ENCODE results near the gene ITGA3.
"Not testable (repeated sequence)": the region's sequence is repeated elsewhere in the genome, so short reads cannot be mapped to it uniquely, and the experiment has no call there.

Gene ITGA3

DNA sequence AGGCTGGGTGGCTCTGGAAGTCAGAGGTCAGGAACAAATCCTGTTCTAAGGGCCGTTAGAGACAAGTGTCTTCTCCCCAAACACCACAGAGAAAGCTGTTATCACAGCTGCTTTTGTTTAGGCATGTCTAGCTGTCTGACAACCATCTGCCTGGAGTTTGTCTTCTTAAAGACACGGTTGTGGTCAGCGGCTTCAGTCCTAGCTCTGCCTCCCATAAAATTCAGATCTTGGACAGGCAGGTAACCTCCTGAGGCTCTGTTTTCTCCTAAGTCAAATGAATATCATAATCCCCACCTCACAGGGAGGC lies 2.3 kb upstream of the ITGA3 start:
- DNase-seq: no peak

DNA sequence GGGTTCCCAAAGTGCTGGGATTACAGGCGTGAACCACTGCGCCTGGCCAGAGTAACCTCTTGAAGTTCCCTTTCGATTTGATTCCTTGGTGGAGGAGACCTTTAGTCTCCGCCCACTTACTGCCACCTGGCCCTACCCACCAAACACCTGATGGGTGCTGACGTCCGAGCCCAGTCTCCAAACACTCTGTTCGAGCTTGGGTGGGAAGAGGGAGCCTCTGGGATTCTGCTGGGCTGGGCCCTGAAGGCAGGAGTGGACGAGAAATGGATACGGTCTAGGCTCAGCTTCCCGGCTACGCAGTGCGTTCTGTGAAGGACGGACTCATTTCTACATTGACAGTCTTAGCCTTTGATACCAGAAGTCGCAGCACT lies 870 bp upstream of the ITGA3 start:
- no peak for DNase-seq

- no peak for DNase-seq
These were observed 479 bp downstream of the ITGA3 start for GRCh38 chr17:50056217-50056960.

DNA sequence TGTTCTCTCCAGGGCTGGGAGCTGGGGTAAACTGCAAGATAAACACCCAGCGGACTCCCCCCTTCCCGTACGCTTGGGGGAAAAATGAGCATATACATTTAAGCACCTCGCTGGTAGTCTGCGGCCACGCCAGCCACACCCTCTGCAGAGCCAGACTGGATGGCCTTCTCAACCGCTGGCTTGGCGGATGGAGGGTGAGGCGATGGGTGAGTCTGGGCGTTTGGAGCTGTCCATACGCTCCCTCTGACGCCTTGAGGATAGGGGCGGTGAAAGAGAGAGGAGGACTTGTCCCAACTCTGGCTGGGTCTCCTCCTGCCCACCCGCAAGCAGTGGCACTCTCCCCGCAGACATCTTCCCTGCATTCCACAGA lies 1.0 kb downstream of the ITGA3 start:
- DNase-seq: no peak

- DNase-seq: no peak
These were observed 1.6 kb downstream of the ITGA3 start for GRCh38 chr17:50057521-50057991.

DNA sequence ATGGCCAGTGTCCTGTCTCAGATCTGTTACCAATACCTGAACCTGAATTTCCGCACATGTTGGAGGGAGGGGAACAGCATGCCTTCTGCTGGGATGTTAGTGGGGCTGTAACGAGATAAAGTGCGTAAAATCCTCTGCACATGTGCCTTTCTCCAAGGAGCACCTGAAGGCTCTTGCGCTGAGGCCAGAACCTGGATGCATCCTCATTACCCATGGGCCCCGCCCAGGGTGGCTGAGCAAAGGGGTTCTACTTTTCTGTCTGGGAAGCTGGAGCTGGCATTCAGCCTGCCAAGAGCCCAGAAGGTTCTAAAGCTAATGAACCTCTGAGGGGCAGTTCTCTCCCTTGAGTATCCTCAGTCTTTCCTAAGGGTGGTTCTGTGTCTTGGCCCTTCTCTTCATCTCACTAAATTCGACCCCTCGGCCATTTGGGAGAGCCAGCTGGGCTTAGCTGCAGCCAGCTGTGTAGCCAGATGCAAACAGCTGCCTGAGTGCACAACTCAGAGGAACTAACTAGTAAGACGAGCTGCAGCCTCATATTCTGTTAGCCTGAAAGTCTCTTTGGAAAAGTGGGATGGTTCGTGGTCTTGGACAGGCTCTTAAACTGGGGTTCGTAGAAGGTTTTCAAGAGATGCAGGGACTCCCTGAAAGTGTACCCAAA lies 2.5 kb downstream of the ITGA3 start:
- DNase-seq: no peak

- no peak for DNase-seq
These were observed 3.3 kb downstream of the ITGA3 start for GRCh38 chr17:50059256-50059655.

- DNase-seq: no peak
These were observed 3.9 kb downstream of the ITGA3 start for GRCh38 chr17:50059759-50060273.

DNA sequence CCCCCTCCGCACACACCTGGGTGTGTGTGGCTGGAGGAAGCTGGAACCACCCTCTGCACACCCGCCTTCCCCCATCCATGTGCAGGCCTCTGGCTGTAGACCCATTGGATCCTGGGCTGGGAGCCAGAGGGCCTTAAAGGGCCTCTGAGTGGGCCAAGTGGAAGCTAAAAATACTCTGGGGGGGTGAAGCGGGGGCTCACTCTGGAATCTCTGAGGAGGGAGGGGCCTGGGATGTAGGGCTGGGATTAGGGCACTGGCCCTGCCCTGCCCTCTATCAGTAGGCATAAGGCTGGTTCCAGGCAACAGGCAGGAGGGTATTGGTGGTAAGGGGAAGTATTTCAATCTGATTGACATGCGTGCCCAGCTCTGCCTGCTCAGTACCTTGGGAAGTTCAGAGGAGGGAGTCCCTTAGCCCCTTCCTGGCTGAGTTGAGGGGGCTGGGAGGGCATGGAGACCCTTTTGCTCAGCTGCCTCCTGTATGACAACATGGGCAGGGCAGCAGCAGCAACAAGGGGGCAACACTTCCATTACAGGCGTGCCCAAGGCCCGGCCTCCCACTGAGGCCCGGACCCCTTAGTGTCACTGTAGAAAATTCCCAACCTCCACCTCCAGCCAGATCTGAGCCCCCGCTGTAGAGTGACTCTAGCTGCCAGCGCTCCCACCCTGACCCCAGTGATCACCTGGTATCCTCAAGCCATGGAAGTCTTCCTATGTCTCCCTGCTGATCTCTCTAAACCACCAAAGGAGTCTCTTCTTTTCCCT lies 5.2 kb downstream of the ITGA3 start:
- no peak for DNase-seq

DNA sequence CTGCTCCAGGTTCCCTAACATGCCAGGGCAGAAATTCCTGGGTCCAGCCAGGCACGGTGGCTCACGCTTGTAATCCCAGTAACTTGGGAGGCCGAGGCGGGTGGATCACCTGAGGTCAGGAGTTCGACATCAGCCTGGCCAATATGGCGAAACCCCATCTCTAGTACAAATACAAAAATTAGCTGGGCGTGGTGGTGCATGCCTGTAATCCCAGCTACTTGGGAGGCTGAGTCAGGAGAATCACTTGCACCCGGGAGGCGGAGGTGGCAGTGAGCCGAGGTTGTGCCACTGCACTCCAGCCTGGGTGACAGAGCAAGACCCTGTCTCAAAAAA lies 5.8 kb downstream of the ITGA3 start:
- not testable (repeated sequence) for DNase-seq

DNA sequence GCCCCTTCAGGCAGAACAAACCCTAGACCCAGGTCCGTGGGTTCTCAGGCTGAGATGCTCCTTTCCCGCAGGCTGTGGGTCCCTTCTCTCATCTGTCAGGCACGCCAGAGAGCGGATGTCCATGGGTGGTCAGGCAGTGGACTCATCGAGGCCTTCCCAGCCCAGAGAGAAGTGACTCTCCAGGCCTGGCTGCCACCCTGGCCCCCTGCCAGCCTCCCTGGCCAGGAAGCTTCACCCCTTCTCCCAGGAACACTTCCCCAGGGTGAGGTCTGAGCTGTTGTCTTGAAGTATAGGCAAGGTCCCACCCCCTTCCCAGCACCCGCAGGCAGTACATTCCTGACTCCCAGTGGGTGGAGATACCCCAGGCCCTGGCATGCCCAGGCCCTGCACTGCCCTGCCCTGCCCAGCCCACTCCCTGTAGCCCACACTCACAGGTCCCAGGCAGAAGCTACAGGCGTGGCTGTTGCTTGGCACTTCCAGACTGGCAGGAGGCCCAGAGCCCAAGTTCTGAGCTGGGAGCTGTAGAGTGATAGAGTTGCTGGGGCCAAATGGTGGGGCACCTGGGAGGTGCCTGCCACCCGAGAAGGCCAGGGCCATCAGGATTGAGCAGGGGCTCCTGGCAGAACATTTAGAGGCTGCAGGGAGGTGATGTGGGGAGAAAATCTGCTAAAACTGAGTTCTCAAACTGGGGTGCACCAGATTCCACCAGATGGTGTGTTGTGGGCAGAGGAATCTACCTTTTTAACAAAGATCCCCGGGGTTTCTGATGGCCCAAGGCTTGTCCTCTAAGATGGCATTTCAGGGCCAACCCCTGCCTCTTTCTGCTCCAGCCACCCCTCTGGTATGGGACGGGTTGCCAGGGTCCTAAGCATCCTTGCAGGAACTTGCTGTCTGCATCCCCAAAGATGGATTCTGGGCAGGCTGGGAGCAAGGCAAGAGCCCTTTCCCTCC lies 6.7 kb downstream of the ITGA3 start:
- no peak for DNase-seq

- no peak for DNase-seq
These were observed 7.8 kb downstream of the ITGA3 start for GRCh38 chr17:50063561-50064252.

- DNase-seq: no peak
These were observed 8.5 kb downstream of the ITGA3 start for GRCh38 chr17:50064253-50065001.

DNA sequence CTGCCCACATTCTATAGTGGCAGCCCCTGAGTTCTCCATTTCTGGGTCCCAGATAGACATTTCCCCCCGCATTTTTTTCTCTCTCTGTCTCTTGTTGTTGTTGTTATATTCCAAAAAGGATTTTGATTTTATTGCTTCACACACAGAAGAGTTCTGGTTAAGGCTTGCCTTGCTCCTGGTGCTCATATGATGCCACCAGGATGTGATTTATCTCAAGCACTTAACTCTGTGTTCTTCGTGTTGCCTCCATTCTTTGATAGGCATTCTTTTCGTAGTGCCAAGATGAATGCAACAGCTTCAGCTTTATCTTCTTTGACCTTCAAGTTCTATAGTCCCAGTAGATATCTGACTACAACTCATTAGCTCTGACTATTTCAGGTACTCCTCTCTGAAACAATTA lies 9.1 kb downstream of the ITGA3 start:
- no peak for DNase-seq

- no peak for DNase-seq
These were observed 11.1 kb downstream of the ITGA3 start for GRCh38 chr17:50066995-50067394.

GRCh38 chr17:50067996-50068395 lies 12.1 kb downstream of the ITGA3 start:
- DNase-seq: no peak

- no peak for DNase-seq
These were observed 15.2 kb downstream of the ITGA3 start for GRCh38 chr17:50070908-50071680.

DNA sequence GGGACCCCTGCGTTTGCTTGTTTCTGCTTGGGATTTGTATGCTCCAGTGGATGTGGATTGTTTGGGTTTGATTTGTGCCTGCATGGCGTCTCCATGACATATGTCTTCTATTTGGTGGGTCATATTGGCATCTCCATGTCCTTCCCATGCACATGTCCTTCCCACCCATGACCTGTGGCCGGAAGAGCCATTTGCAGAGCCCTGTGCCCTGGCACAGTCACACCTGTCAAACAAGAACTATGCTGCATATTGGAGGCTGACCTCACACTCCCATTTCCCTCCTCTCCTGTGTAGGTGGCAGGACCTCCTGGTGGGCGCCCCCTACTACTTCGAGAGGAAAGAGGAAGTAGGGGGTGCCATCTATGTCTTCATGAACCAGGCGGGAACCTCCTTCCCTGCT lies 15.8 kb downstream of the ITGA3 start:
- DNase-seq: no peak

DNA sequence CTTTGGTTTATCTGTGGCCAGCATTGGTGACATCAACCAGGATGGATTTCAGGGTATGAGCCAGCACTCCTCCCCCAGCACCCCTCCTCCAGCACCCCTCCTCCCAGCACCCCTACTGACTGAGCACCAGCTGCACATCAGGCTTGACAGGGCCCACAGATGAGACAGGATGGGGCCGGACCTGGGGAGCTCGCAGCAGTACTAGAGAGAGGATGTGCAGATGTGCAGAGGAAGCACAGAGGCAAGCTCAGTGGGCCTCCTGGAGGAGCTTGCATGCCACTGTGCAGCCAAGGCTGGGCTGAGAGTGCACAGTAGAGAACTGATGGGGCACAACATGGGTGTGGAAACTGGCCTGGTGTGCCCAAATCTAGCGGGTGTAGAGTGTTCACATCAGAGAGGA lies 16.2 kb downstream of the ITGA3 start:
- DNase-seq: no peak

DNA sequence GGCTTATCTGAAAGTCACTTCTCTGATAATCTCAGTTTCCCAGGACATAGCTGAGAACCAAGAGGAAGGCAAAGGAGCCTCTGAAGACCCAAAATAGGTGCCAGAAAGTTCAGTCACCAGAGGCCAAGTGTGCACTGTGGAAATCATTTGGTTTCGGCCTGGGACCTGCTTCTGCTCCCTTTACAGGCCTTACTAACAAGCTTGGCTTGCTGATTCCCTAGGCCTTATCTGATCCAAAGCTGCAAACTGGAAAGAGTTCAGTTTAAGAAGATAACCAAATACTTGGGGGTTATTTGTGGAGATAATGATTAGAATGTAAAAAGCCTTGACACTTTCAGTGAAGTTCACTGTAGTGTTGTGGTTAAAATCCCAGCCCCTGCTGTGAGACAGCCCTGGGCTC lies 17.0 kb downstream of the ITGA3 start:
- no peak for DNase-seq

DNA sequence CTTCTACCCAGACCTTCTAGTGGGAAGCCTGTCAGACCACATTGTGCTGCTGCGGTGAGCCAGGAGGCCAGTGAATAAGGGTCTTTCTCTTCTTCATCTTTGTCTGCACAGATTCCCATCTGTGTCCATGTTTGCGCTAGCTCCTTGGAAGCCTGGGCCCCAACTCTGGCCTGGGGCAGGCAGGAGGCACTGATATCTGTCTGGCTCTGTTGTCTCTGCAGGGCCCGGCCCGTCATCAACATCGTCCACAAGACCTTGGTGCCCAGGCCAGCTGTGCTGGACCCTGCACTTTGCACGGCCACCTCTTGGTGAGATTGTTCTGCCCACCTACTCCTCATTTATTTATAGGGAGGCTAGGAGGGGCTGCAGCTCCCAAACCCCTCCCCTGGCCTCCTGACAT lies 18.3 kb downstream of the ITGA3 start:
- DNase-seq: no peak
